ENCODE measurements around the gene ANXA8L1.
"Not testable (repeated sequence)": the region's sequence is repeated elsewhere in the genome, so short reads cannot be mapped to it uniquely, and the experiment has no call there.

- TF ChIP-seq, protein P1, sequence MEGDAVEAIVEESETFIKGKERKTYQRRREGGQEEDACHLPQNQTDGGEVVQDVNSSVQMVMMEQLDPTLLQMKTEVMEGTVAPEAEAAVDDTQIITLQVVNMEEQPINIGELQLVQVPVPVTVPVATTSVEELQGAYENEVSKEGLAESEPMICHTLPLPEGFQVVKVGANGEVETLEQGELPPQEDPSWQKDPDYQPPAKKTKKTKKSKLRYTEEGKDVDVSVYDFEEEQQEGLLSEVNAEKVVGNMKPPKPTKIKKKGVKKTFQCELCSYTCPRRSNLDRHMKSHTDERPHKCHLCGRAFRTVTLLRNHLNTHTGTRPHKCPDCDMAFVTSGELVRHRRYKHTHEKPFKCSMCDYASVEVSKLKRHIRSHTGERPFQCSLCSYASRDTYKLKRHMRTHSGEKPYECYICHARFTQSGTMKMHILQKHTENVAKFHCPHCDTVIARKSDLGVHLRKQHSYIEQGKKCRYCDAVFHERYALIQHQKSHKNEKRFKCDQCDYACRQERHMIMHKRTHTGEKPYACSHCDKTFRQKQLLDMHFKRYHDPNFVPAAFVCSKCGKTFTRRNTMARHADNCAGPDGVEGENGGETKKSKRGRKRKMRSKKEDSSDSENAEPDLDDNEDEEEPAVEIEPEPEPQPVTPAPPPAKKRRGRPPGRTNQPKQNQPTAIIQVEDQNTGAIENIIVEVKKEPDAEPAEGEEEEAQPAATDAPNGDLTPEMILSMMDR (conservative IDR thresholded peaks at IDR 0.05): not testable (repeated sequence)
- TF ChIP-seq ZFX (IDR thresholded peaks at IDR 0.05): not testable (repeated sequence)
Measured at GRCh38 chr10:46386694-46387093, 11.1 kb downstream of the ANXA8L1 start.

Measured in C4-2B (cell line).